Limb (tissue), 2 donors: ENCODE results near the gene BICD2.

Experiments
- DNase-seq, 2 donors: peaks; one replicate each; pipeline ENCODE4 v3.0.0-alpha.2; 2016; ENCODE audit errors: extremely low spot score in 2 of 2

The BICD2 gene

DNA sequence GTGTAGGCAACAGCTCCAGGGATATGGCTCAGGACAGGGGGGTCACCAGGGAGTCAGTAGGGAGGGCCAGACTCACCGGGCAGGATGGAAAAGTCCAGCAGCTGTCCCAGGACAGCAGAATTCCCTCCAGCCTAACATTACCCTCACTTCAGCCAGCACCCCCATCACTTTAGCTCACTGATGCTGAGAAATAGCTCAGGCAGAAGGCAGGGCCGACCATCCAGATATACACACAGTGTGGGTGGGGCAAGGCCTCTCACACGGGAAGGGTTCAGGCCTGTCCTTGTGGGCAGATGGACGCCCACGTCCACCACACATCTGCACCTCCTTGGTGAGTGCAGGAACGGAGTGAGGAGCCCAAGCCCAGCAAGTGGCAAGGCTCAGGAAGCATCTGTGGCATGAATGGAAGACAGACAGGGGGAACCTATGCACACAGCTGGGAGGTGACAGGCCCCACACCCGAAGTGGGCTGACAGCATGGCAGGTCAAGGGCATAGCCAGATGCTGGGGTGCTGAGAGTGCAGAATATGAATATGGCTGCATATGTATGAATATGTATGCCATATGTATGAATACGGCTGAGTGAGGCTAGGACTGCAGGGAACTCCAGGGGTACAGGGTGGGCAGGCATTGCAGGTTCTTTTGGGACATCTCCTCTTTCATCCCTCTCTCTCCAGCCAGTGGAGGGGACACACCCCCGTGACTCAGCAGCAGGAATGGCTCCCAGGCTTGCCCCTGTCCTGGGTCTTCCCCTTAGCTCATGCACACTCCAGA, 17.0 kb downstream of the BICD2 start:
- DNase-seq: no peak

- no peak for DNase-seq
These were observed 17.8 kb downstream of the BICD2 start for GRCh38 chr9:92746567-92747458.

DNA sequence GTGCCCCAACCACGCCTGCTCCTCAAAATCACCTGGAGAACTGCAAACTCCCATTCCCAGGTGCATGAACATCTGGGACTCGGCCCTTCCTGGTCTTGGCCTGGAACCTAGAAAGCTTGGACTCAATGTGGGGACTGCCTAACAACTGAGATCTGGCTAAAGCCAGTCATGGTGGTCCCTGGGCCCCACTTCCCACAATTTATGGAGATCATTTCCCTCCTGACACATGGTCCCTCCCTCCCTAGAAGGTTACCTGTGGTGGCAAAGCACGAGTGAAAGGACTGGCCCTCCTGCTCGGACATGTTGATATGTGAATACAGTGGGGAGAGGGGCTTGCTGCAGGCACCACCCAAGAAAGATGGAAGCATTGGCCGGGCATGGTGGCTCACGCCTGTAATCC, 18.8 kb downstream of the BICD2 start:
- DNase-seq: no peak

- no peak for DNase-seq
These were observed 19.3 kb downstream of the BICD2 start for GRCh38 chr9:92745331-92745730.

DNA sequence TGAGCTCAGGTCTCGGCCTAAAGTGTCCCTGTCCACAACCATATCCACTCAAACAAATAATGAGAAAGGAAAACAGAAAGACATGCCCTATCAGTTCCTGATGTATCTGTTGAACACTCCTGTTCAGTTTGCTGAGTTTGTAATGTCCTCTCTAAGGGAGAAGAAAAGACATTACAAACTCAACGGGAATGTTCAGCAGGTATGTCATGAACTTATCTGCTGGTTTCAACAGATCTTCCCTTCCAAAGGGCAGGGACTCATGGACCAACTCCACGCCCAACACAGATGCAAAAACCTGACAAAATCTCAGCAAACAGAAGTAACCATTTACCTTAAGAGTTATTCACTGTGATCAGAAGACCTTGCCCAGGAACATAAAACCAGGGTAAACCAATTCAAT, 23.7 kb downstream of the BICD2 start:
- no peak for DNase-seq

- peak in 1 of 2 donors; percentile 18 for DNase-seq
These were observed 24.1 kb downstream of the BICD2 start for GRCh38 chr9:92740446-92740961.

DNA sequence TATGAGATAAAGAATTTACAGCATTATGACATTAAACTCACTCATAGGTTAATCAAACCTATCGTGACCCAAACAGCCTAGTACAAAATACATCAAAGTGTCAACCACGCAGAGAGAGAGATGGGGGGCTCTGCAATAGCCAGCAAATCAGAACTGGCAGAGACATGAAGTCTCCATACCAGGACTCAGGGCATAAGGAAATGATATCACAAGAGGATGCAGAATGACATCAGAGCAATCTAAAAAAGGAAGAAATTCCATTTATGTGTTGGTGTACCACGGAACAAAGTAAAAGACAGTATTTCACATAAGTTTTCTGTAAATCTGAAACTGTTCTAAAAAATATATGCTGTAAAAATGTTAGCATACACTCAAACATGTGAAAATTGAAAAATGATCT, 24.6 kb downstream of the BICD2 start:
- DNase-seq: no peak

- no peak for DNase-seq
These were observed 25.2 kb downstream of the BICD2 start for GRCh38 chr9:92739346-92739970.

DNA sequence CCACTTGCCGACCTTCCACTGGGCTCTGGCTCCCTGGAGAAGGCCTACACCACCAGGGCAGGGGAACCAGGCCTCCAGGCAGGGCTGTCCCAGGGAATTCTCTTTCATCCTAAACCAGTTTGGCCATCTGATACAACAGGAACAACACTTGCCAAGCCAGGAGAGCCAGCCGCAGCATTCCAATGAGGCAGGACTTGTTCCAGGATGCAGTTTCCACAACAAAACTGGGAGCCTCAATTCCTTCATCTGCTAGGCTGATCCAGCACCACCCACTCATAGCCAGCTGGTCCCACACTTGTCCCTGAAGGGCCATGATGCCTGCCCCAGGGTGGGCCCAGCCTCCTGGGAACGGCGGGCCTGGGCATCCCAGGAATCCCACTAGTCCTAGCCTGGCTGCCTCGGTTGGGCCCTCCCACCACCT, 26.0 kb downstream of the BICD2 start:
- DNase-seq: peak in 1 of 2 donors; percentile 29

- DNase-seq: peak in 1 of 2 donors; percentile 17
These were observed 26.9 kb downstream of the BICD2 start for GRCh38 chr9:92737611-92738299.

DNA sequence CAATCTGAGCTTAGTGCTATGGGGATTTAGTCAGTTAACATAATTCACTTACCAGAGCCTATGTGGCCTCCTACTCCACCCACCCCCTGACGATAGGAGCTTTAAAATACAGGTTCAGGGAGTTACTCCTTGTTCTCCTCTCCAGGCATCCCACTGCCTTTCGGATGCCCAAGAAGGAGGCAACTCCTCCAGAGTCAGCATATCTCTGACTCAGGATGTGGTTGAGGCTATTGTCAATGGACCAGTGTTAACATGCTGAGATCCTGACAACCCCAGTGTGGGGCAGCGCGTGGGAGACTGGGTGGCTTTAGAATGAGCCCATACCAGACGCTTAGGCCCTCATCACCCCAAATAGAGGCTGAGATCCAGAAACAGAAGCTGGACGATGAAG, 27.4 kb downstream of the BICD2 start:
- no peak for DNase-seq

GRCh38 chr9:92736563-92737215, 27.9 kb downstream of the BICD2 start:
- no peak for DNase-seq

DNA sequence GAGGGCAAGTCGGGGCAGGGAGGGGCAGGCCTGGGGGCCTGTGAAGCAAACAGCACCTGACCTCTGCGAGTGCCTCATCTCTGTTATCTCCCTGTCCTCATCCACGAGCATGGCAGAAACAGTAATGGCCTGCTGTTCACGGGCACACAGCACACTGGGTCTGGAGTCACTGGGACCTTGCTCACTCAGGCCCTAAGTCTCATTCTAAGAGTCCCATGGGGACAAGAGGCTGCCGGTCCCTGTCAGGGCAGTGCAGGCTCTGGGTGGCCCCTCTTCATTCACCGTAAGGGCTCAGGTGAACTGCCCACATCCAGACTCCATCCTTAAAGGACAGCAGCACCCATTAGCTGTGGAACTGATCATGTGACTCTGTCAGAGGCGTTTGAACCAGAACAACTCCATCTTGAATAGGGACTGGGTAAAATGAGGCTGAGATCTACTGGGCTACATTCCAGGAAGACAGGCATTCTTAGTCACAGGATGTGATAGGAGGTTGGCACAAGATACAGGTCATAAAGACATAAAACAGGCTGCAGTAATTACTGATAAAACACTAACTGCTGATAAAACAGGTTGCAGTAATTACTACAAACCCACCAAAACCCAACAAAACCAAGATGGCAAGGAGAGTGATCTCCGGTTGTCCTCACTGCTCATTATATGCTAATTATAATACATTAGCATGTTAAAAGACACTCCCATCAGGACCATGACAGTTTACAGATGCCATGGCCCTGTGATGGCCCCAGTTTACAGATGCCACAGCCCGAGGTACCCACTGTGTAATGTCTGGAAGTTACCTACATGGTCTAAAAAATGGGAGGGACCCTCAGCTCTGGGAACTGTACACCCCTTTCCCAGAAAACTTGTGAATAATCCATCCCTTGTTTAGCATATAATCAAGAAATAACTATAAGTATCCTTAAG, 28.7 kb downstream of the BICD2 start:
- DNase-seq: no peak

GRCh38 chr9:92734931-92735635, 29.6 kb downstream of the BICD2 start:
- peak in 1 of 2 donors; percentile 17 for DNase-seq

DNA sequence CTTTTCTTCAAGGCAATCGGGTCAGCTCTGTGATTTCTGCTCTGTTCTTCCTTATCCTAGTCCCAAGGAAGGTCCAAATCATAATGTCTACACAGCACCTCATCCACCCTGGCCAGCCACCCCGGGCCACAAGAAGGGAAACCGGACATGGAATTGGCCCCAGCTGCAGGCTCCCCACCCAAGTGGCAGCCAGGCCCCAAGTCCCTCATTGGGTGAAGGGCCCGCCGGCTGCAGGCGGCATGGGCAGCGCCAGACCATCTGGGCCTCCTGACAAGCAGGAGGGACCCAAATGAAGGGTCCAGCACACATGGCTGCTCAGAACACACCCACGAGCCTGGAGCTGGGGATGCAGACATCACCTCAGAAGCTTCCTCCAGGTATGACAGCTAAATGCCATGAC, 33.7 kb downstream of the BICD2 start:
- peak in 1 of 2 donors; percentile 18 for DNase-seq

GRCh38 chr9:92729735-92730155, 34.9 kb downstream of the BICD2 start:
- DNase-seq: no peak

- DNase-seq: no peak
These were observed 35.5 kb downstream of the BICD2 start for GRCh38 chr9:92728831-92729734.
